K562 (cell line): ENCODE measurements around the gene TRANK1. TPM values are rescaled to one million over a fixed set of nuclear protein-coding genes. Genes with fewer than 3 reads are reported as not detected.
A peak's percentile ranks its signal among the peaks of the same experiment; 100 is the strongest.

ENCODE experiments used
- ATAC-seq: fragments of 200-7000 bp; cut with Tn5 transposase; 3 replicates; pipeline ENCODE4 v1.9.1; 2020; ENCODE audit warnings: moderate library complexity
- BruUV-seq: library from RNA; stranded (reverse); fragments of 400-500 nt; replicated peaks from 2 replicates; lab custom pipeline; 2021; lab: Mats Ljungman, UMichigan
- CTCF ChIA-PET: fragments of 300-600 bp; formaldehyde crosslinking; extraction: SDS; loops from one replicate; lab custom pipeline; 2021; ENCODE audit warnings: low intra/inter-chr PET ratio; lab: Yijun Ruan, JAX
- POLR2A ChIA-PET: fragments of 300-600, 350-650 bp; sonication (Branson Sonifier 250); formaldehyde crosslinking; extraction: SDS; loops from one replicate; lab custom pipeline; 2021; ENCODE audit warnings: antibody characterized with exemption, inconsistent platforms; lab: Yijun Ruan, JAX
- DNase-seq, 4 experiments: peaks; one replicate each; pipeline versions ENCODE4 v3.0.0 to v3.0.0-alpha.2; 2011 to 2018; ENCODE audit warnings: low spot score in 3 of 4, mixed read lengths in 3 of 4; ENCODE audit errors: extremely low read depth in 1 of 4
- FAIRE-seq: peaks from 2 replicates; lab custom pipeline; 2011; peaks lifted over from hg19 to GRCh38; lab: Jason Lieb, UNC
- H2AFZ ChIP-seq: 2 replicates; pipeline ENCODE4 v1.6.0; 2011; ENCODE audit warnings: low read depth, low read length, control low read depth, inconsistent platforms
- H3K27ac ChIP-seq: fragments of 200-600 bp; 3 replicates; pipeline ENCODE4 v1.8.0; 2011; ENCODE audit warnings: low read depth, mild to moderate bottlenecking, control low read depth, inconsistent platforms, low read length, moderate library complexity, mixed read lengths; ENCODE audit errors: extremely low read depth
- H3K27me3 ChIP-seq, 2 experiments: fragments of 300-600 bp in 1 of 2; 2 replicates in 1 of 2; 3 replicates in 1 of 2; pipeline versions ENCODE4 v1.6.0 to v1.8.0; 2011; ENCODE audit warnings: inconsistent platforms in 2 of 2, low read length in 2 of 2, mild to moderate bottlenecking in 1 of 2, mixed read lengths in 1 of 2, moderate library complexity in 1 of 2; ENCODE audit not compliant: control insufficient read depth in 2 of 2, insufficient read depth in 2 of 2
- H3K36me3 ChIP-seq: fragments of 300-600 bp; 3 replicates; pipeline ENCODE4 v1.8.0; 2011; ENCODE audit warnings: mild to moderate bottlenecking, low read length, inconsistent platforms; ENCODE audit not compliant: control insufficient read depth, insufficient read depth
- H3K4me1 ChIP-seq, 2 experiments: fragments of 200-600 bp in 1 of 2; replicated peaks in 1 of 2; 2 replicates in 1 of 2; 3 replicates in 1 of 2; pipeline versions ENCODE4 v1.5.1 to v1.8.0; 2011; ENCODE audit warnings: inconsistent platforms in 2 of 2, low read length in 2 of 2, mild to moderate bottlenecking in 1 of 2, mixed read lengths in 1 of 2, moderate library complexity in 1 of 2; ENCODE audit not compliant: control insufficient read depth in 2 of 2, insufficient read depth in 2 of 2
- H3K4me2 ChIP-seq: 2 replicates; pipeline ENCODE4 v1.6.1; 2011; ENCODE audit warnings: low read length, control low read depth, inconsistent platforms, mixed read lengths; ENCODE audit not compliant: insufficient read depth
- H3K4me3 ChIP-seq: fragments of 200-600 bp; sonication (generic), shearing (Covaris generic); 2 replicates; pipeline ENCODE4 v1.5.1; 2016; ENCODE audit warnings: control low read depth, inconsistent platforms
- H3K79me2 ChIP-seq: fragments of 200-600 bp; 3 replicates; pipeline ENCODE4 v1.8.0; 2011; ENCODE audit warnings: low read length, inconsistent platforms; ENCODE audit not compliant: control insufficient read depth, insufficient read depth
- H3K9ac ChIP-seq, 2 experiments: 2 replicates each; pipeline versions ENCODE4 v1.6.0 to v1.6.1; 2011; ENCODE audit warnings: low read depth in 2 of 2, low read length in 2 of 2, control low read depth in 1 of 2, inconsistent platforms in 1 of 2, mild to moderate bottlenecking in 1 of 2, mixed read lengths in 1 of 2; ENCODE audit not compliant: insufficient read depth in 1 of 2
- H3K9me1 ChIP-seq: one replicate; pipeline ENCODE4 v1.6.0; 2011; ENCODE audit warnings: inconsistent platforms, mild to moderate bottlenecking, low read length, moderate library complexity; ENCODE audit not compliant: control insufficient read depth, insufficient read depth
- H3K9me3 ChIP-seq: replicated peaks from 2 replicates; pipeline ENCODE4 v1.5.1; 2011; ENCODE audit warnings: low read depth, low read length, inconsistent platforms; ENCODE audit not compliant: control insufficient read depth, insufficient read depth
- H4K20me1 ChIP-seq: replicated peaks from 2 replicates; pipeline ENCODE4 v1.6.1; 2011; ENCODE audit warnings: low read length, inconsistent platforms, mixed read lengths; ENCODE audit not compliant: control insufficient read depth, insufficient read depth
- KLF13 ChIP-seq: fragments of 450-650 bp; IDR thresholded peaks from 2 replicates; pipeline ENCODE4 v1.6.1; 2016; ENCODE audit warnings: missing genetic modification characterization, low read depth, mild to moderate bottlenecking, missing compliant biosample characterization, moderate library complexity, borderline replicate concordance
- MBD1 ChIP-seq: fragments of 250-450 bp; sonication (Bioruptor Pico); IDR thresholded peaks from 2 replicates; pipeline ENCODE4 v1.8.0; 2022; ENCODE audit warnings: inconsistent platforms
- NR2C2 ChIP-seq, 2 experiments: fragments of 200-800 bp in 1 of 2; sonication (Bioruptor generic) in 1 of 2; sonication (generic) in 1 of 2; formaldehyde crosslinking in 1 of 2; IDR thresholded peaks; 2 replicates each; pipeline versions ENCODE4 v1.6.1 to v1.8.0; 2016 to 2022; ENCODE audit warnings: mild to moderate bottlenecking in 1 of 2, missing compliant biosample characterization in 1 of 2, missing genetic modification characterization in 1 of 2, missing genetic modification reagents in 1 of 2
- POLR2G ChIP-seq: fragments of 200-400 bp; formaldehyde crosslinking; IDR thresholded peaks from 2 replicates; pipeline ENCODE4 v1.6.1; 2017; ENCODE audit warnings: low read depth, mild to moderate bottlenecking, antibody characterized with exemption, low read length, moderate library complexity
- RBM25 ChIP-seq: fragments of 200-400 bp; formaldehyde crosslinking; IDR thresholded peaks from 2 replicates; pipeline ENCODE4 v1.6.1; 2018; ENCODE audit warnings: low read length, low read depth, moderate library complexity; ENCODE audit not compliant: severe bottlenecking
- TFE3 ChIP-seq: fragments of 450-650 bp; formaldehyde crosslinking; IDR thresholded peaks from 2 replicates; pipeline ENCODE4 v1.4.0; 2020; ENCODE audit warnings: mild to moderate bottlenecking, mixed read lengths
- XRCC3 ChIP-seq: fragments of 450-650 bp; IDR thresholded peaks from 2 replicates; pipeline ENCODE4 v1.6.1; 2017; ENCODE audit warnings: mild to moderate bottlenecking, moderate library complexity
- ZBTB17 ChIP-seq: fragments of 450-650 bp; formaldehyde crosslinking; IDR thresholded peaks from 2 replicates; pipeline ENCODE4 v1.4.0; 2020; ENCODE audit warnings: mild to moderate bottlenecking
- ZNF280A ChIP-seq: fragments of 450-650 bp; IDR thresholded peaks from 2 replicates; pipeline ENCODE4 v1.6.1; 2018; ENCODE audit warnings: mild to moderate bottlenecking, low read depth; ENCODE audit not compliant: partially characterized antibody
- ZNF592 ChIP-seq: fragments of 450-650 bp; IDR thresholded peaks from 2 replicates; pipeline ENCODE4 v1.6.1; 2017; ENCODE audit warnings: antibody characterized with exemption, mild to moderate bottlenecking
- WGBS: fragments of 100-300 bp; shearing (Covaris generic); methylation state at CpG from one replicate; pipeline ENCODE4 v1.1.6; 2016; ENCODE audit warnings: low coverage, mixed read lengths; ENCODE audit not compliant: insufficient coverage; ENCODE audit errors: missing lambda C conversion rate; 5-methylcytosine and 5-hydroxymethylcytosine counted together
- in situ Hi-C: fragments of 300-500 bp; cut with MboI; formaldehyde crosslinking; loops from 4 replicates; pipeline ENCODE4 v1.15.0; 2018; ENCODE audit warnings: inconsistent platforms, mixed read lengths
- intact Hi-C: fragments of 100-400 bp; cut with micrococcal nuclease; formaldehyde crosslinking; loops from 2 replicates; pipeline ENCODE4 v1.14.2; 2022
- polyA plus RNA-seq, 8 experiments: library from polyadenylated mRNA; depleted of rRNA in 4 of 8; stranded (reverse) in 5 of 8; unstranded in 3 of 8; fragments of >200 nt; fragmentation: Nextera tagmentation in 2 of 8; fragmentation: Illumina TruSeq in 1 of 8; extraction: Ambion mirVana in 2 of 8; extraction: Trizol in 1 of 8; gene quantifications; 2 replicates each; pipeline versions ENCODE4 v1.2.1 to v1.2.3, GENCODE V29; 2011 to 2014; ENCODE audit warnings: inconsistent platforms in 1 of 8, missing spikeins in 1 of 8
- total RNA-seq, 7 experiments: library from RNA; depleted of rRNA in 6 of 7; stranded (reverse); fragments of >200 nt in 6 of 7; fragmentation: Illumina TruSeq in 2 of 7; extraction: Trizol in 2 of 7; gene quantifications; 2 replicates each; pipeline versions ENCODE4 v1.2.1 to v1.2.3, GENCODE V29; 2011 to 2021; ENCODE audit warnings: low replicate concordance in 1 of 7

The TRANK1 gene
- total and polyA plus RNA-seq, 9 of the 15 experiments (the other 6 are each of a cell fraction or from before 2014, with no cell fraction given) = 0.41 to 5.3 (median 2.1) TPM

- intact Hi-C loops = no loop called here
- FAIRE-seq = peak; percentile 77
- in situ Hi-C loops = no loop called here
- peak overlapping the region; percentile 24; the same call in 1 of the 3 replicates for H3K27ac ChIP-seq
- peak overlapping the region; percentile 67 for H2AFZ ChIP-seq
- no peaks in the 10 kb centered on the region for H4K20me1 ChIP-seq
- peak; percentile 14 to 62 (median 37) for DNase-seq
- WGBS = 21% methylated on average over 7 of the region's 7 CpGs
- BruUV-seq = no TSS peak
- ChIA-PET CTCF (no interaction called here), POLR2A (interaction anchor here (0.6 to 1.7 kb wide), 6 partner anchors 9 to 137 kb away, joined by 3 to 5 read pairs (median 4); partner anchors contain the start of genes EPM2AIP1 and MLH1)
- H3K36me3 ChIP-seq = no peaks in the 10 kb centered on the region
- ATAC-seq = peak; percentile 84
- peak overlapping the region in 1 of 2 experiments; percentile 3; a peak in 1 of 4 replicates for H3K9ac ChIP-seq
- H3K4me3 ChIP-seq = no peak overlapping the region
- no peaks in the 10 kb centered on the region for H3K79me2 ChIP-seq
- H3K4me1 ChIP-seq = peaks cover 3 to 4% of the 10 kb centered on the region in 2 experiments; a peak in 2 of 5 replicates
- H3K4me2 ChIP-seq = peak overlapping the region; percentile 50
- no peaks in the 10 kb centered on the region for H3K9me1 ChIP-seq
- H3K27me3 ChIP-seq = no peaks in the 10 kb centered on the region
- no peaks in the 10 kb centered on the region for H3K9me3 ChIP-seq
- TF ChIP-seq ZBTB17 (CRISPR knock-in tag) (0 out of 2 replicates have a peak, but pooled peaks have one; percentile 26), POLR2G (no peak), MBD1 (CRISPR knock-in tag) (no peak), ZNF280A (no peak), TFE3 (no peak), XRCC3 (no peak), NR2C2 (CRISPR knock-in tag; IDR thresholded peaks at IDR 0.05) (no peak), NR2C2 (tag; IDR thresholded peaks at IDR 0.05) (0 out of 2 replicates have a peak, but pooled peaks have one; percentile 27), KLF13 (no peak), ZNF592 (peak; percentile 33; the same call in 1 of the 2 replicates), RBM25 (peak; percentile 10)
These were observed 68.5 kb downstream of the TRANK1 start for GRCh38 chr3:36876181-36876936.
